ENCODE data around the gene TMED9. TPM values are rescaled to one million over a fixed set of nuclear protein-coding genes. Genes with fewer than 3 reads are reported as not detected.

The TMED9 gene
- total and polyA plus RNA-seq, 9 of the 15 experiments (the other 6 are each of a cell fraction or from before 2014, with no cell fraction given), result 43.7 to 301 (median 90.0) TPM

DNA sequence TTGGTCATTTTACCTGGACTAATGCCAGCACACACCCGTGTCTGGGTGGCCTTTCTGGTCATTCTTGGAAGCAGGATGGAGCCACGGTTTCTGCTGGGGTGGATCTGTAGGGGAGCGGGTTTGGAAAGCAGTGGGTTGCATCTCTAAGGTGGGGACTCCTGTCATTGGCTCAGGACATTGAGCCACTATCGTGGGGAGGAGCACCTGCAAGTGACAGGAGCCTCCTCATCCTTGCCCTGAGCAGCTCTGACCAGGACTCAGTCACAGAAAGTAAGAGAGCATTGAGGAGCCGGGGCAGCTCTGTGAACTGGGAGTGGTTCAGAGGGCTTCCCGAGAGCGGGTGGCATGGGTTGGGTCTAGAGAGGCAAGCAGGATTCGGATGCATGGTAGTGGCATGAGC lies 11.6 kb downstream of the TMED9 start:
- no peak overlapping the region for H3K27ac ChIP-seq (ENCODE audit: extremely low read depth, low read depth, low read length)
- DNase-seq (ENCODE audit: extremely low read depth in 1 of 4, low spot score in 3 of 4), result no peak
- 59% methylated on average over 8 of the region's 8 CpGs for WGBS (ENCODE audit: insufficient coverage, low coverage, missing lambda C conversion rate)
- H2AFZ ChIP-seq (ENCODE audit: low read depth, low read length), result no peak overlapping the region
- peaks cover 5% of the 10 kb centered on the region; the same call in 1 of the 3 replicates for H3K36me3 ChIP-seq (ENCODE audit: control insufficient read depth, insufficient read depth, low read length)
- H4K20me1 ChIP-seq (replicated peaks; ENCODE audit: control insufficient read depth, insufficient read depth, low read length), result 0 out of 2 replicates have a peak, but pooled peaks cover 10% of the 10 kb centered on the region
- in situ Hi-C loops (cut with MboI) (loop anchor here (25.0 kb wide), 1 partner anchor 459 kb away; no protein-coding TSS in a partner anchor), intact Hi-C loops (cut with micrococcal nuclease) (loop anchor here (5.0 kb wide), 1 partner anchor 469 kb away; no protein-coding TSS in a partner anchor)
- no peaks in the 10 kb centered on the region for H3K9me1 ChIP-seq (ENCODE audit: control insufficient read depth, insufficient read depth, low read length)
- ChIA-PET CTCF (ENCODE audit: low intra/inter-chr PET ratio) (no interaction called here), POLR2A (interaction anchor here (1.6 kb wide), 1 partner anchor 11 kb away, joined by 8 read pairs; the partner anchor contains the start of gene TMED9)
- no peak for TF ChIP-seq HOXB6 (CRISPR knock-in tag; IDR thresholded peaks at IDR 0.05; ENCODE audit: borderline replicate concordance)
- peak; percentile 48 for TF ChIP-seq NFIC (IDR thresholded peaks at IDR 0.05)
- TF ChIP-seq, protein P1, sequence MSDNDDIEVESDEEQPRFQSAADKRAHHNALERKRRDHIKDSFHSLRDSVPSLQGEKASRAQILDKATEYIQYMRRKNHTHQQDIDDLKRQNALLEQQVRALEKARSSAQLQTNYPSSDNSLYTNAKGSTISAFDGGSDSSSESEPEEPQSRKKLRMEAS (CRISPR knock-in tag; IDR thresholded peaks at IDR 0.05), result 0 out of 2 replicates have a peak, but pooled peaks have one; percentile 4
- peaks cover 10 to 48% of the 10 kb centered on the region in 2 experiments; a peak in 4 of 5 replicates for H3K4me1 ChIP-seq (replicated peaks in 1 of 2; ENCODE audit: control insufficient read depth in 2 of 2, insufficient read depth in 2 of 2, low read length in 2 of 2)
- H3K27me3 ChIP-seq (ENCODE audit: control insufficient read depth in 2 of 2, insufficient read depth in 2 of 2, low read length in 2 of 2), result no peaks in the 10 kb centered on the region
- no peak overlapping the region for H3K4me3 ChIP-seq
- no TSS peak for BruUV-seq (replicated peaks)
- ATAC-seq, result no peak
- peaks cover 14% of the 10 kb centered on the region; the same call in 2 of the 3 replicates for H3K79me2 ChIP-seq (ENCODE audit: control insufficient read depth, insufficient read depth, low read length)
- no peak for FAIRE-seq
- H3K9me3 ChIP-seq (replicated peaks; ENCODE audit: control insufficient read depth, insufficient read depth, low read depth, low read length), result no peaks in the 10 kb centered on the region
- H3K4me2 ChIP-seq (ENCODE audit: insufficient read depth, low read length), result no peak overlapping the region
- no peak overlapping the region for H3K9ac ChIP-seq (ENCODE audit: insufficient read depth in 1 of 2, low read depth in 2 of 2, low read length in 2 of 2)

- CTCF ChIA-PET (ENCODE audit: low intra/inter-chr PET ratio), result no interaction called here
These were observed 12.1 kb downstream of the TMED9 start for GRCh38 chr5:177604116-177604521.

More at GRCh38 chr5:177604116-177604521, 12.1 kb downstream of the TMED9 start:
- in situ Hi-C loops (cut with MboI), result loop anchor here (25.0 kb wide), 1 partner anchor 458 kb away; no protein-coding TSS in a partner anchor
- H3K4me1 ChIP-seq (replicated peaks in 1 of 2; ENCODE audit: control insufficient read depth in 2 of 2, insufficient read depth in 2 of 2, low read length in 2 of 2), result peaks cover 9 to 52% of the 10 kb centered on the region in 2 experiments; a peak in 4 of 5 replicates
- H3K36me3 ChIP-seq (ENCODE audit: control insufficient read depth, insufficient read depth, low read length), result peaks cover 7% of the 10 kb centered on the region; the same call in 1 of the 3 replicates
- peak in 1 of 3 experiments; percentile 77; a peak in 1 of 6 replicates for TF ChIP-seq ZBTB11 (CRISPR knock-in tag; IDR thresholded peaks at IDR 0.05)
- TF ChIP-seq RBFOX2 (IDR thresholded peaks at IDR 0.05; ENCODE audit: low read depth, low read length), result peak; percentile 31; the same call in 1 of the 2 replicates
- no peak for TF ChIP-seq NCOA6 (IDR thresholded peaks at IDR 0.05)
- no peak overlapping the region for H3K4me2 ChIP-seq (ENCODE audit: insufficient read depth, low read length)
- no peak overlapping the region for H3K27ac ChIP-seq (ENCODE audit: extremely low read depth, low read depth, low read length)
- H3K27me3 ChIP-seq (ENCODE audit: control insufficient read depth in 2 of 2, insufficient read depth in 2 of 2, low read length in 2 of 2), result no peaks in the 10 kb centered on the region
- H4K20me1 ChIP-seq (replicated peaks; ENCODE audit: control insufficient read depth, insufficient read depth, low read length), result 0 out of 2 replicates have a peak, but pooled peaks cover 10% of the 10 kb centered on the region
- H3K4me3 ChIP-seq, result no peak overlapping the region
- FAIRE-seq (no peak), ATAC-seq (no peak), DNase-seq (ENCODE audit: extremely low read depth in 1 of 4, low spot score in 3 of 4) (no peak)
- H3K79me2 ChIP-seq (ENCODE audit: control insufficient read depth, insufficient read depth, low read length), result peaks cover 14% of the 10 kb centered on the region; the same call in 2 of the 3 replicates
- no peak overlapping the region for H3K9ac ChIP-seq (ENCODE audit: insufficient read depth in 1 of 2, low read depth in 2 of 2, low read length in 2 of 2)
- H2AFZ ChIP-seq (ENCODE audit: low read depth, low read length), result no peak overlapping the region
- POLR2A ChIA-PET, result no interaction called here
- BruUV-seq (replicated peaks), result no TSS peak
- intact Hi-C loops (cut with micrococcal nuclease), result loop anchor here (5.0 kb wide), 1 partner anchor 468 kb away; no protein-coding TSS in a partner anchor
- no peaks in the 10 kb centered on the region for H3K9me1 ChIP-seq (ENCODE audit: control insufficient read depth, insufficient read depth, low read length)
- 78% methylated on average over 14 of the region's 27 CpGs for WGBS (ENCODE audit: insufficient coverage, low coverage, missing lambda C conversion rate)
- H3K9me3 ChIP-seq (replicated peaks; ENCODE audit: control insufficient read depth, insufficient read depth, low read depth, low read length), result no peaks in the 10 kb centered on the region

All from K562 (cell line).